Liver (tissue), 3 donors: ENCODE results near the gene CACYBP.
A peak's percentile ranks its signal among the peaks of the same experiment; 100 is the strongest.

ENCODE experiments used
- ATF3 ChIP-seq: IDR thresholded peaks from 2 replicates; pipeline ENCODE4 v1.6.1; 2016; ENCODE audit warnings: antibody characterized with exemption
- CTCF ChIP-seq: fragments of 150-350 bp; IDR thresholded peaks from 2 replicates; pipeline ENCODE4 v1.5.1; 2017; ENCODE audit warnings: improper control_type of control experiment, low read depth, low read length; ENCODE audit not compliant: missing input control
- EGR1 ChIP-seq, 2 donors: IDR thresholded peaks; 2 replicates each; pipeline ENCODE4 v1.6.1; 2016 to 2018; ENCODE audit warnings: antibody characterized with exemption in 2 of 2, low read depth in 2 of 2
- FOXA1 ChIP-seq: IDR thresholded peaks from 2 replicates; pipeline ENCODE4 v1.6.1; 2016; ENCODE audit warnings: antibody characterized with exemption
- GABPA ChIP-seq, 2 donors: IDR thresholded peaks in 1 of 2; conservative IDR thresholded peaks in 1 of 2; 2 replicates each; pipeline ENCODE4 v1.6.1; 2016; ENCODE audit warnings: antibody characterized with exemption in 2 of 2, mild to moderate bottlenecking in 1 of 2, moderate library complexity in 1 of 2
- JUND ChIP-seq, 2 donors: IDR thresholded peaks; 2 replicates each; pipeline ENCODE4 v1.6.1; 2016; ENCODE audit warnings: antibody characterized with exemption in 2 of 2
- MAX ChIP-seq: IDR thresholded peaks from 2 replicates; pipeline ENCODE4 v1.6.1; 2016; ENCODE audit warnings: antibody characterized with exemption
- RAD21 ChIP-seq, 2 donors: IDR thresholded peaks; 2 replicates each; pipeline ENCODE4 v1.6.1; 2016; ENCODE audit warnings: antibody characterized with exemption in 2 of 2, mild to moderate bottlenecking in 2 of 2
- REST ChIP-seq: IDR thresholded peaks from 2 replicates; pipeline ENCODE4 v1.6.1; 2016; ENCODE audit warnings: antibody characterized with exemption, mild to moderate bottlenecking
- TAF1 ChIP-seq: conservative IDR thresholded peaks from 2 replicates; pipeline ENCODE4 v1.6.1; 2016; ENCODE audit warnings: antibody characterized with exemption, mild to moderate bottlenecking
- YY1 ChIP-seq: IDR thresholded peaks from 2 replicates; pipeline ENCODE4 v1.6.1; 2016; ENCODE audit warnings: antibody characterized with exemption, mild to moderate bottlenecking
- ZBTB33 ChIP-seq: IDR thresholded peaks from 2 replicates; pipeline ENCODE4 v1.6.1; 2016; ENCODE audit warnings: antibody characterized with exemption
- donor health status: healthy.
- donor health status: healthy.

- no peak for TF ChIP-seq CTCF
- peak; percentile 95 to 98 for TF ChIP-seq GABPA (IDR thresholded peaks at IDR 0.05 in 1 of 2, conservative IDR thresholded peaks at IDR 0.05 in 1 of 2)
- TF ChIP-seq TAF1, result peak; percentile 97
- TF ChIP-seq RAD21 (IDR thresholded peaks at IDR 0.05), result no peak
- TF ChIP-seq ZBTB33, result peak; percentile 99
- peak; percentile 99 for TF ChIP-seq YY1
- peak; percentile 40 for TF ChIP-seq MAX
- peak in 1 of 2 donors; percentile 29 for TF ChIP-seq EGR1 (IDR thresholded peaks at IDR 0.05; ENCODE audit: low read depth in 2 of 2)
- peak; percentile 70 to 88 for TF ChIP-seq JUND (IDR thresholded peaks at IDR 0.05)
- TF ChIP-seq FOXA1, result peak; percentile 17
- peak; percentile 91 for TF ChIP-seq REST
- TF ChIP-seq ATF3, result peak; percentile 85
These were observed 371 bp upstream of the CACYBP start for GRCh38 chr1:174999216-174999935.
